CD14-positive monocyte (primary cell): ENCODE results near the gene TYW1. TPM values are rescaled to one million over a fixed set of nuclear protein-coding genes. Genes with fewer than 3 reads are reported as not detected.
"Not testable (repeated sequence)": the region's sequence is repeated elsewhere in the genome, so short reads cannot be mapped to it uniquely, and the experiment has no call there.

ENCODE experiments used
- DNase-seq, 3 donors: peaks; one replicate each; pipeline ENCODE4 v3.0.0-alpha.2; 2011 to 2022
- H2AFZ ChIP-seq: 2 replicates; pipeline ENCODE4 v1.6.0; 2012; ENCODE audit warnings: mild to moderate bottlenecking, low read depth, low read length, inconsistent platforms; ENCODE audit not compliant: insufficient read depth, poor library complexity, severe bottlenecking
- H3K27ac ChIP-seq, 2 donors: 1 replicate in 1 of 2; 2 replicates in 1 of 2; pipeline ENCODE4 v1.5.1; 2012 to 2013; ENCODE audit warnings: low read length in 2 of 2, control low read depth in 1 of 2, inconsistent platforms in 1 of 2, low read depth in 1 of 2, mild to moderate bottlenecking in 1 of 2
- H3K27me3 ChIP-seq, 2 donors: one replicate each; pipeline versions ENCODE4 v1.6.0 to v1.6.1; 2011 to 2013; ENCODE audit warnings: low read length in 2 of 2; ENCODE audit not compliant: control insufficient read depth in 2 of 2, insufficient read depth in 2 of 2
- H3K36me3 ChIP-seq, 2 donors: replicated peaks in 1 of 2; 1 replicate in 1 of 2; 2 replicates in 1 of 2; pipeline versions ENCODE4 v1.5.1 to v1.6.1; 2012 to 2013; ENCODE audit warnings: low read length in 2 of 2, control low read depth in 1 of 2, inconsistent platforms in 1 of 2, mild to moderate bottlenecking in 1 of 2; ENCODE audit not compliant: insufficient read depth in 2 of 2, control insufficient read depth in 1 of 2
- H3K4me1 ChIP-seq, 2 donors: 1 replicate in 1 of 2; 2 replicates in 1 of 2; pipeline versions ENCODE4 v1.5.1 to v1.6.1; 2012 to 2013; ENCODE audit warnings: low read length in 2 of 2, control low read depth in 1 of 2, inconsistent platforms in 1 of 2, mild to moderate bottlenecking in 1 of 2, moderate library complexity in 1 of 2; ENCODE audit not compliant: insufficient read depth in 2 of 2, control insufficient read depth in 1 of 2
- H3K4me2 ChIP-seq: replicated peaks from 2 replicates; pipeline ENCODE3; 2012; ENCODE audit warnings: low read length, moderate library complexity, mild to moderate bottlenecking; ENCODE audit not compliant: poor library complexity, severe bottlenecking; ENCODE audit errors: extremely low read depth
- H3K4me3 ChIP-seq, 3 experiments: fragments of 200-600 bp in 1 of 3; sonication (generic) in 1 of 3; replicated peaks in 1 of 3; 1 replicate in 2 of 3; 2 replicates in 1 of 3; pipeline ENCODE4 v1.5.1; 2011 to 2013; ENCODE audit warnings: low read length in 3 of 3, mild to moderate bottlenecking in 3 of 3, control low read depth in 2 of 3, low read depth in 2 of 3, inconsistent platforms in 1 of 3, moderate library complexity in 1 of 3
- H3K79me2 ChIP-seq: 2 replicates; pipeline ENCODE4 v1.6.0; 2012; ENCODE audit warnings: mild to moderate bottlenecking, control low read depth, inconsistent platforms, low read length, moderate library complexity; ENCODE audit not compliant: insufficient read depth
- H3K9ac ChIP-seq: 2 replicates; pipeline ENCODE4 v1.6.0; 2017; ENCODE audit warnings: low read length, mild to moderate bottlenecking; ENCODE audit not compliant: insufficient read depth, poor library complexity, severe bottlenecking
- H3K9me3 ChIP-seq, 2 donors: replicated peaks in 1 of 2; 1 replicate in 1 of 2; 2 replicates in 1 of 2; pipeline versions ENCODE4 v1.5.1 to v1.6.1; 2012 to 2013; ENCODE audit warnings: low read length in 2 of 2, control low read depth in 1 of 2; ENCODE audit not compliant: control insufficient read depth in 1 of 2, insufficient read depth in 1 of 2
- H4K20me1 ChIP-seq: 2 replicates; pipeline ENCODE4 v1.6.0; 2012; ENCODE audit warnings: mild to moderate bottlenecking, low read length, control low read depth, moderate library complexity; ENCODE audit not compliant: insufficient read depth
- H3K27ac Mint-ChIP-seq, 7 donors: one replicate each; pipeline ENCODE4 v1.8.0; 2020; ENCODE audit warnings: mild to moderate bottlenecking in 7 of 7, mixed read lengths in 7 of 7, moderate library complexity in 6 of 7, inconsistent platforms in 2 of 7
- H3K27me3 Mint-ChIP-seq, 3 donors: one replicate each; pipeline ENCODE4 v1.8.0; 2021 to 2022; ENCODE audit warnings: low read depth in 3 of 3, mild to moderate bottlenecking in 3 of 3, mixed read lengths in 3 of 3, moderate library complexity in 3 of 3, inconsistent platforms in 1 of 3
- H3K36me3 Mint-ChIP-seq, 2 donors: one replicate each; pipeline ENCODE4 v1.8.0; 2020; ENCODE audit warnings: mixed read lengths in 2 of 2, inconsistent platforms in 1 of 2, mild to moderate bottlenecking in 1 of 2
- H3K4me1 Mint-ChIP-seq: one replicate; pipeline ENCODE4 v1.8.0; 2020; ENCODE audit warnings: mild to moderate bottlenecking, mixed read lengths
- H3K4me3 Mint-ChIP-seq, 2 donors: one replicate each; pipeline ENCODE4 v1.8.0; 2020; ENCODE audit warnings: mild to moderate bottlenecking in 2 of 2, mixed read lengths in 2 of 2, moderate library complexity in 1 of 2
- H3K9me3 Mint-ChIP-seq, 7 donors: one replicate each; pipeline ENCODE4 v1.8.0; 2020 to 2022; ENCODE audit warnings: mixed read lengths in 7 of 7, mild to moderate bottlenecking in 6 of 7, moderate library complexity in 6 of 7, inconsistent platforms in 2 of 7
- WGBS: methylation state at CpG from one replicate; pipeline ENCODE4 v1.1.5; 2013; ENCODE audit warnings: missing lambda C conversion rate; ENCODE audit not compliant: insufficient coverage; 5-methylcytosine and 5-hydroxymethylcytosine counted together
- intact Hi-C, 2 donors: fragments of 100-400 bp; cut with micrococcal nuclease; formaldehyde crosslinking; loops; one replicate each; pipeline versions ENCODE4 v1.15.0 to v1.15.1; 2023
- polyA plus RNA-seq, 3 donors: library from polyadenylated mRNA; depleted of rRNA in 1 of 3; unstranded in 2 of 3; stranded (reverse) in 1 of 3; fragments of 300-500 nt in 2 of 3; fragments of >200 nt in 1 of 3; fragmentation: Illumina TruSeq in 2 of 3; gene quantifications; 1 replicate in 2 of 3; 2 replicates in 1 of 3; pipeline ENCODE4 v1.2.3, GENCODE V29; 2012 to 2021
- TF ChIP-seq, protein P1 (sequence below): fragments of 200-600 bp; IDR thresholded peaks from one replicate; pipeline ENCODE4 v1.8.0; 2022; ENCODE audit warnings: antibody characterized with exemption, mild to moderate bottlenecking

The TYW1 gene
- polyA plus RNA-seq, 3 donors, result 6.3 to 9.0 (median 7.2) TPM

- Histone ChIP-seq H4K20me1 (no peaks in the 10 kb centered on the region), H3K27me3 (no peaks in the 10 kb centered on the region), H3K9ac (no peak overlapping the region), H3K27ac (no peak overlapping the region), H3K36me3 (peaks cover 0 to 10% of the 10 kb centered on the region in 2 donors), H3K4me2 (no peak overlapping the region), H3K79me2 (no peaks in the 10 kb centered on the region), H3K9me3 (no peaks in the 10 kb centered on the region), H2AFZ (no peak overlapping the region), H3K4me1 (no peaks in the 10 kb centered on the region), H3K4me3 (no peak overlapping the region)
- DNase-seq, result no peak
- H3K27me3 Mint-ChIP-seq, result peaks cover 0 to 1% (median 0%) of the 10 kb centered on the region in 3 donors
- peaks cover 8% of the 10 kb centered on the region for H3K4me1 Mint-ChIP-seq
- TF ChIP-seq, protein P1, sequence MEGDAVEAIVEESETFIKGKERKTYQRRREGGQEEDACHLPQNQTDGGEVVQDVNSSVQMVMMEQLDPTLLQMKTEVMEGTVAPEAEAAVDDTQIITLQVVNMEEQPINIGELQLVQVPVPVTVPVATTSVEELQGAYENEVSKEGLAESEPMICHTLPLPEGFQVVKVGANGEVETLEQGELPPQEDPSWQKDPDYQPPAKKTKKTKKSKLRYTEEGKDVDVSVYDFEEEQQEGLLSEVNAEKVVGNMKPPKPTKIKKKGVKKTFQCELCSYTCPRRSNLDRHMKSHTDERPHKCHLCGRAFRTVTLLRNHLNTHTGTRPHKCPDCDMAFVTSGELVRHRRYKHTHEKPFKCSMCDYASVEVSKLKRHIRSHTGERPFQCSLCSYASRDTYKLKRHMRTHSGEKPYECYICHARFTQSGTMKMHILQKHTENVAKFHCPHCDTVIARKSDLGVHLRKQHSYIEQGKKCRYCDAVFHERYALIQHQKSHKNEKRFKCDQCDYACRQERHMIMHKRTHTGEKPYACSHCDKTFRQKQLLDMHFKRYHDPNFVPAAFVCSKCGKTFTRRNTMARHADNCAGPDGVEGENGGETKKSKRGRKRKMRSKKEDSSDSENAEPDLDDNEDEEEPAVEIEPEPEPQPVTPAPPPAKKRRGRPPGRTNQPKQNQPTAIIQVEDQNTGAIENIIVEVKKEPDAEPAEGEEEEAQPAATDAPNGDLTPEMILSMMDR, result no peak
- peaks cover 29 to 34% of the 10 kb centered on the region in 2 donors for H3K36me3 Mint-ChIP-seq
- no peak overlapping the region for H3K4me3 Mint-ChIP-seq
- no peak overlapping the region for H3K27ac Mint-ChIP-seq
- H3K9me3 Mint-ChIP-seq, result peaks cover 0 to 9% (median 3%) of the 10 kb centered on the region in 7 donors
- intact Hi-C loops, result no loop called here
- WGBS, result no CpG with 5 or more reads among the region's 4 CpGs
Observed at GRCh38 chr7:67209256-67209655, 212.6 kb downstream of the TYW1 start.

GRCh38 chr7:67210567-67210966 lies 213.9 kb downstream of the TYW1 start:
- peaks cover 0 to 1% (median 0%) of the 10 kb centered on the region in 3 donors for H3K27me3 Mint-ChIP-seq

GRCh38 chr7:67211650-67212330 lies 215.2 kb downstream of the TYW1 start:
- H3K4me1 ChIP-seq, H3K27me3 Mint-ChIP-seq, H3K9ac ChIP-seq, H3K27me3 ChIP-seq, H3K4me3 Mint-ChIP-seq, H3K9me3 ChIP-seq, H3K27ac ChIP-seq, H3K4me1 Mint-ChIP-seq, H3K4me3 ChIP-seq, intact Hi-C loops, H3K4me2 ChIP-seq, H3K79me2 ChIP-seq, H3K27ac Mint-ChIP-seq, H2AFZ ChIP-seq, H4K20me1 ChIP-seq, H3K36me3 ChIP-seq, DNase-seq: not testable (repeated sequence)
- WGBS, result 97% methylated on average over 5 of the region's 10 CpGs
- peaks cover 26 to 31% of the 10 kb centered on the region in 2 donors for H3K36me3 Mint-ChIP-seq
- peaks cover 0 to 10% (median 6%) of the 10 kb centered on the region in 7 donors for H3K9me3 Mint-ChIP-seq

More at GRCh38 chr7:67210567-67210966, 213.9 kb downstream of the TYW1 start:
- Histone ChIP-seq H3K36me3 (peaks cover 0 to 10% of the 10 kb centered on the region in 2 donors), H3K27ac (no peak overlapping the region), H2AFZ (no peak overlapping the region), H3K4me1 (no peaks in the 10 kb centered on the region), H3K9ac (no peak overlapping the region), H3K4me3 (no peak overlapping the region), H4K20me1 (no peaks in the 10 kb centered on the region), H3K79me2 (no peaks in the 10 kb centered on the region), H3K4me2 (no peak overlapping the region), H3K9me3 (no peaks in the 10 kb centered on the region), H3K27me3 (no peaks in the 10 kb centered on the region)
- 95% methylated on average over 6 of the region's 7 CpGs for WGBS
- peaks cover 5% of the 10 kb centered on the region for H3K4me1 Mint-ChIP-seq
- TF ChIP-seq, protein P1, result no peak
- peaks cover 25 to 29% of the 10 kb centered on the region in 2 donors for H3K36me3 Mint-ChIP-seq
- DNase-seq, result no peak
- no peak overlapping the region for H3K4me3 Mint-ChIP-seq
- H3K9me3 Mint-ChIP-seq, result peaks cover 0 to 10% (median 4%) of the 10 kb centered on the region in 7 donors
- no peak overlapping the region for H3K27ac Mint-ChIP-seq
- intact Hi-C loops, result no loop called here
